DMS153 treated with DMSO at 0.1 percent for 48 hours (cell line): Measurements from ENCODE around the gene KLK8.

Source experiments
- DNase-seq: peaks from one replicate; lab custom pipeline; 2025; ENCODE audit not compliant: unreplicated experiment; lab: John Stamatoyannopoulos, UW

The KLK8 gene

GRCh38 chr19:51018745-51019543 lies 17.5 kb upstream of the KLK8 start:
- DNase-seq = no peak

- peak; percentile 43 for DNase-seq
These were observed 15.6 kb upstream of the KLK8 start for GRCh38 chr19:51016798-51017683.

- DNase-seq = no peak
These were observed 14.4 kb upstream of the KLK8 start for GRCh38 chr19:51015691-51016267.

GRCh38 chr19:51014242-51014641 lies 12.8 kb upstream of the KLK8 start:
- no peak for DNase-seq

GRCh38 chr19:51012661-51013190 lies 11.3 kb upstream of the KLK8 start:
- DNase-seq = no peak

GRCh38 chr19:51010066-51010795 lies 8.8 kb upstream of the KLK8 start:
- no peak for DNase-seq

GRCh38 chr19:51009061-51009891 lies 7.9 kb upstream of the KLK8 start:
- no peak for DNase-seq

GRCh38 chr19:51007488-51007887 lies 6.1 kb upstream of the KLK8 start:
- no peak for DNase-seq

- no peak for DNase-seq
These were observed 5.0 kb upstream of the KLK8 start for GRCh38 chr19:51006406-51006805.

GRCh38 chr19:51005248-51005647 lies 3.8 kb upstream of the KLK8 start:
- no peak for DNase-seq

- no peak for DNase-seq
These were observed 1.9 kb upstream of the KLK8 start for GRCh38 chr19:51003316-51003715.

GRCh38 chr19:51002542-51003311 lies 1.3 kb upstream of the KLK8 start:
- no peak for DNase-seq

- no peak for DNase-seq
These were observed 707 bp upstream of the KLK8 start for GRCh38 chr19:51002089-51002532.

- DNase-seq = no peak
These were observed 423 bp downstream of the KLK8 start for GRCh38 chr19:51000981-51001380.

GRCh38 chr19:51000426-51000825 lies 978 bp downstream of the KLK8 start:
- DNase-seq = no peak

GRCh38 chr19:50998686-50999085 lies 2.7 kb downstream of the KLK8 start:
- no peak for DNase-seq

GRCh38 chr19:50998061-50998460 lies 3.3 kb downstream of the KLK8 start:
- DNase-seq = no peak

GRCh38 chr19:50994129-50994528 lies 7.3 kb downstream of the KLK8 start:
- no peak for DNase-seq

- DNase-seq = no peak
These were observed 8.8 kb downstream of the KLK8 start for GRCh38 chr19:50992666-50993035.
